Non-pigmented ciliary epithelial cell (primary cell): ENCODE data around the gene ZNF205.
A peak's percentile ranks its signal among the peaks of the same experiment; 100 is the strongest.

Experiments used
- DNase-seq: peaks from one replicate; pipeline ENCODE4 v3.0.0-alpha.2; 2010; ENCODE audit warnings: low read depth

Gene ZNF205

DNA sequence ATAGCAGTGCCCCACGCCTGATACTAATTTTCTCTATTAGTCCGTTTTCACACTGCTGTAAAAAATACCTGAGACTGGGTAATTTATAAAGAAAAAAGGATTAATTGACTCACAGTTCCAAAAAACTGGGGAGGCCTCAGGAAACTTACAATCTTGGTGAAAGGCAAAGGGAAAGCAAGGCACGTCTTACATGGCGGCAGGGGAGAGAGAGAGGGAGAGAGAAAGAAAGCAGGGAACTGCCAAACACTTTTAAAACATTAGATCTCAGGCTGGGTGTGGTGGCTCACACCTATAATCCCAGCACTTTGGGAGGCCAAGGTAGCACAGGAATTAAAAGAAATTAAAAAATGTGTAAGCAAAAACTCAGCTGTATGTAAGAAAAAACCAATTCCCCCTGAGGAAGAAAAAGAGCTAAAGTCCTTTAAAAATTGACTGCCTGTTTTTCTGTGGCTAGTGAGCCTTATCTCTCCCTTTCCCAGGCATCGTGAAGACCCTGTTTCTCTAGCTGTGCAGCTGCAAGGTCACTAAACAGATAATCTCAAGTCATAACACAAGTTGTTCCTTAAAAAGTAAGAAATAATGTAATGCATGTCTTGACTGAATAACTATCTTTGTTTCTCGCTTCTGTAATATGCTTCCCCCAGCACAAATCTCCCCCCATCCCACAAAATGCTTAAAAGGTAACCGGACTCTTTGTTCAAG lies 27.3 kb upstream of the ZNF205 start:
- no peak for DNase-seq

GRCh38 chr16:3085868-3086595 lies 26.4 kb upstream of the ZNF205 start:
- no peak for DNase-seq

DNA sequence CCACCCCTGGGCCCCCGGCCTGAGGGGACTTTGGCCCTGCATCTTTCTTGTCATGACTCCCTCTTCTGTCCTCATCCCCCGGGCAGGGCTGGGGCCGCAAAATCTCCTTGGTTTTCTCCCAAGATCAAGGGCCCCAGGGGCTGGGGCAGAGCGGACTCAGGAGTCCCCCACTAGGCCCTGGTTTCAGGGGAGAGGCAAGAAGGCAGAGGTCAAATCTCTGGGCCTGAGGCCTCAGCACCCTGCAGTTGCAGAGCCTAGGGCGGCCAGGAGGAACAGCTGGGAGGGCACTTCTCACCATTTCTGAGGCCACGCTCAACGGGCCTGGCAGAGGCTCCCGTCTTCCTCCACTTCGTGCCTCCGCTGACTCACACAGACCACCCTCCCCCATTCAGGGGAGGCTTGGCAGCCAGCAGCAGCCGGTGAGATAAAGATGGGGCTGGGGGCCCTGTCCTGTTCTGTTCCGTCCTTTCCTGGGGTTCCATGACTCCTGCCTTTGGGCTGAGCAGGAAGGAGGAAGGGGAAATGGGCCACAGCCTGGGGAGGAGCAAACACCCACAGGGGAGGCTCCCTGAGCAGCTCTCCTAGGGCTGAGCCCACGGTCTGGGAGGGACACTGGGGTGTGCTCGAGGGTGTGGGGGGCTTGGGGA lies 25.7 kb upstream of the ZNF205 start:
- DNase-seq: no peak

GRCh38 chr16:3087243-3088235 lies 24.8 kb upstream of the ZNF205 start:
- no peak for DNase-seq

- no peak for DNase-seq
Observed at GRCh38 chr16:3088450-3088849, 23.9 kb upstream of the ZNF205 start.

DNA sequence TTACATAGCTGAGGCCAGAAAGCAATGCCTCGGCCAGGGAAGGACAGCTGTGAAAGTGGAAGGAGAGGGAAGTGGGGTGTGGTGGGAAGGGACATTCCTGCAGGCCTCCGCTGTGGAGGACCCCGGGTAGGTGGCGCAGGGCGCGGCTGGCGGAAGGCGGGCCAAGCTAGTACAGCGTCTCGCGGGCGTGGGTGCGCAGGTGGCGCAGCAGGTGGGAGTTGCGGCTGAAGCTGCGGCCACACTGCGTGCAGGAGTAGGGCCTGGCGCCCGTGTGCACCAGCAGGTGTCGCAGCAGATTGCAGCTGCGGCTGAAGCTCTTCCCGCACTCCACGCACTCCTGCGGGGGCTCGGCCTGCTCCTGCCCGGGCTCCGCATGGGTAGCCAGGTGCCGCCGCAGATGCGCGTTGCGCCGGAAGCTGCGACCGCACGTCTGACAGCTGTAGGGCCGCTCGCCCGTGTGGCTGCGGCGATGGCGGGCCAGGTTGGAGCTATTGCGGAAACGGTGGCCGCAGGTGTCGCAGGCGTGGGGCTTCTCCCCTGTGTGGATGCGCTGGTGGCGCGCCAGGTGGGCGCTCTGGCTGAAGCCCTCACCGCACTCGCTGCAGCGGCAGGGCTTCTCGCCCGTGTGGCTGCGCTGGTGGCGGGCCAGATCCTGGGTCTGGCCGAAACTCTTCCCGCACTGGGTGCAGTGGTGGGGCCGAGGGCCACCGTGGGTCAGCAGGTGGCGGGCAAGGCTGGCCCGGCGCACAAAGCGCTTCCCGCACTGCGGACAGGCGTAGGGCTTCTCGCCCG lies 23.3 kb upstream of the ZNF205 start:
- no peak for DNase-seq

DNA sequence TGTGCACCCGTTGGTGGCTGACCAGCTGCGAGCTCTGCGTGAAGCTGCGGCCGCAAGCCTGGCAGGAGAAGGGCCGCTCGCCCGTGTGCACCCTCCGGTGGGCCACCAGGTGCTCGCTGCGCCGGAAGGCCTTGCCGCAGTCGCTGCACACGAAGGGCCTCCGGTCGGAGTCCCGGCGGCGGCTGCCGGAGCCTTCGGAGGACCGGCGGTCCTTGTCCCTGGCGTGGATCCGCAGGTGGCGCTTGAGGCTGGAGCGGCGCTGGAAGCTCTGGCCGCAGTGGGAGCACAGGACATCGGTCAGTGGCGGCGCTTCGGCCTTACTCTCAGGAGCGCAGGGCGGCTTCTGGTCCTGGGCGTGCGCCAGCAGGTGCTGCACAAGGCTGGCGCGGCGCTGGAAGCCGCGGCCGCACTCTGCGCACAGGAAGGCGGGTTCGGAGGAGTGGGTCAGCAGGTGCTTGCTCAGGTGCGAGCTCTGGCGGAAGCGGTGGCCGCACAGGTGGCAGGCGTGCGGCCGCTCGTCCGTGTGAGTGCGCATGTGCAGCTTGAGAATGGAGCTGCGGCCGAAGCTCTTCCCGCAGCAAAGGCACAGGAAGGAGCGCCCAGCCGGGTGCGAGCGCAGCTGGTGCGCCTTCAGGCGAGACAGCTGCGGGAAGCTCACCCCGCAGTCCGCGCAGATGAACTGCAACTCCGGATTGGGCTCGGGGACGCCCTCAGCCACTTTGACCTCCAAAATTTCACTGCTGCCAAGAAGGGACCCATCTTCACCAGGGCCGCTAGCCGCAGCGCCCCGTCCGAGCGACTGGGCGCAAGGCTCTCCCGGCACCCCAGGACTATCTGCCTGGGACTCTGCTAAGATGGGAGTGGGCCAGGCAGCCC lies 22.4 kb upstream of the ZNF205 start:
- no peak for DNase-seq

DNA sequence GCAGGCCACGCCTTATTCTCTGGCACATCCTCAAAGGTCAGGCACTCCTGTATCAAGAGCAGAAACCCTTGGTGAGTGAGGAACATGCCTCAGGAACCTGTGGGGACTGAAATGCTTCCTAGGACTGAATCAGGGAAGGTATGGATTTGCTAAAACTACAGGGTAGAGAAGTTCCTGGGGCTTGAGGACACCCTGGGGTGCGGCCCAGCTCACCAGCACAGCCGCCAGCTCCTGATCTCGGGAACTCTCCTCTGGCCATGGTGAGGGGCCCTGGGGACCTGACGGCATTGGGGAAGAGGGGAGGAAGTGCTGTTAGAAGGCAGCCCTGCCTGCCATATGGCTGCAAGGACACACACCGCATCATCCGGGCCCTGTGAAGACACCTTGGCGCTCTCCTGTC lies 20.8 kb upstream of the ZNF205 start:
- DNase-seq: no peak

DNA sequence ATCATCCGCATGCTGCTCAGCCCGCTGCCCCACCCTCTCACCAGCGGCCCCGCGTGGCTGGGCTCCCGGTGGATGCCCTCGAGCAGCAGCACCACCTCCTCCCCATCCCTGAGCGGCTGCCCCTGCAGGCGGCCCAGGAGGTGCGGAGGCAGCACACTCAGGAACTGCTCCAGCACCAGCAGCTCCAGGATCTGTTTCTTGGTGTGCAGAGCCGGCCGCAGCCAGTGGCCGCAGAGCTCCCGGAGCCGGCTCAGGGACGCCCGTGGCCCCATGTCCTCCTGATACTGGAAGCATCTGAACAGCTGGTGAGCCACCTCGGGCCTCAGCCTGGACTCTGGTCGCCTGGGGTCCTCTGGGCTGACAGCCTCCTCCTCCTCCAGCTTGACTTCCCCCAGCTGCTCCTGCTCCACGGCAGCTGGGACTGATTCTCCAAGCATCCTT lies 19.9 kb upstream of the ZNF205 start:
- no peak for DNase-seq

GRCh38 chr16:3094289-3095027 lies 17.9 kb upstream of the ZNF205 start:
- no peak for DNase-seq

- DNase-seq: no peak
Observed at GRCh38 chr16:3095869-3096268, 16.5 kb upstream of the ZNF205 start.

GRCh38 chr16:3096362-3096761 lies 16.0 kb upstream of the ZNF205 start:
- DNase-seq: no peak

GRCh38 chr16:3097266-3097665 lies 15.1 kb upstream of the ZNF205 start:
- DNase-seq: no peak

GRCh38 chr16:3098459-3099394 lies 13.7 kb upstream of the ZNF205 start, which contains the start of gene ZSCAN10:
ZSCAN10 (minus strand) TSS chr16:3099294; CDS start chr16:3092937, 6,357 bp downstream.
- no peak for DNase-seq

GRCh38 chr16:3099395-3099731 lies 13.0 kb upstream of the ZNF205 start:
- no peak for DNase-seq

- peak; percentile 27 for DNase-seq
Observed at GRCh38 chr16:3099732-3100499, 12.5 kb upstream of the ZNF205 start.

GRCh38 chr16:3101018-3101840 lies 11.2 kb upstream of the ZNF205 start:
- no peak for DNase-seq
